ENCODE measurements around the gene CCL22. TPM values are rescaled to one million over a fixed set of nuclear protein-coding genes. Genes with fewer than 3 reads are reported as not detected.

Gene CCL22
- total and polyA plus RNA-seq, 2 experiments from 2014 or later: 0.19 TPM; not detected in 1

DNA sequence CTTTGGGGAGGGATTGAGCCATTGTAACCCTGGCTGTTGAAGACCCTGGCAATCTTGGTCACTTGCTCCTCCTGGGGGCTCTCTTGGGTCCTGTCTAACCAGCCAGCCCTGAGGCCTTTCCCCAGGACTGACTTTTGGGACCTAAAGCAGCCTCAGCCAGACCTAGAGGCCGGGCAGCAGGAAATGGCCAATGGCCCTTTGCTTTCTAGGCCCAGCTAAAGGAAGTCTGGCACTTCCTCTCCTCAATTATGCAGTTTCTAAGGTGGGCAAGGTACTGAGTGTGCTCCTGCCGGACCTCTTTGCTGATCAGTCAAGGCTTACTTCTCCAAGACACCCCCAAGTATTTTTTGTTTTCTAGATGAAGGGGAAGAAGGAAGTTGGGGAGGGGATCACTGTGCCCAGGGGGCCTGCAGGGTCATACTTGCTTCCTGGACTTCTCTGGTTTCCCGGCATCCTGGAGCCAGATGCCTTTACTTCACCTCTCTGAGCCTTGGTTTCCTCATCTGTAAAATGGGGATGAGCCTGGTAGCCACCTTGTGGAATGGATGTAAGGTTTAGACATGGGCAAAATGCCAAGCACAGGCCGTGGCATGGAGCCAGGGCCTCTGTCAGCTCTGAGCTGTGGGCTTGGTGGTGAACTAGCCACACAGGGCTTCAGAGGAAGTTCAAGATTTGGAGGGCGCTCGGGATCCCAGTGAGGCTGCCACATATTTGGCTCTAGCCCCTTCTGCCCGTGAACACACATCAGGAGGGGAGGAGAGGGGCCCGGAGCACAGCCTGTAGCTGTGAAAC, 22.3 kb downstream of the CCL22 start:
- H3K27ac Mint-ChIP-seq: no peak overlapping the region
- H3K9me3 Mint-ChIP-seq: no peaks in the 10 kb centered on the region; the same call in 2 of the 3 replicates
- H3K4me1 Mint-ChIP-seq: peaks cover 9% of the 10 kb centered on the region
- no peak for TF ChIP-seq EZH2phosphoT487 (IDR thresholded peaks at IDR 0.05; ENCODE audit: unreplicated experiment)
- no peak for TF ChIP-seq STAT1 (IDR thresholded peaks at IDR 0.05; ENCODE audit: unreplicated experiment)
- no peak for TF ChIP-seq ZNF114 (CRISPR knock-in tag; IDR thresholded peaks at IDR 0.05)
- no peak for TF ChIP-seq EZH2 (IDR thresholded peaks at IDR 0.05; ENCODE audit: low read depth, unreplicated experiment)
- no peak for TF ChIP-seq NANOG (IDR thresholded peaks at IDR 0.05; ENCODE audit: borderline replicate concordance)
- no peak for TF ChIP-seq ETS1 (IDR thresholded peaks at IDR 0.05)
- TF ChIP-seq JUNB (IDR thresholded peaks at IDR 0.05; ENCODE audit: unreplicated experiment): no peak
- TF ChIP-seq POLR2AphosphoS5 (IDR thresholded peaks at IDR 0.05; ENCODE audit: low read depth): no peak
- TF ChIP-seq ZNF462 (CRISPR knock-in tag; IDR thresholded peaks at IDR 0.05): no peak
- no peak for TF ChIP-seq CREB1 (CRISPR knock-in tag; IDR thresholded peaks at IDR 0.05; ENCODE audit: low read depth)
- no peak for TF ChIP-seq REST (IDR thresholded peaks at IDR 0.05; ENCODE audit: unreplicated experiment)
- TF ChIP-seq, protein P1, sequence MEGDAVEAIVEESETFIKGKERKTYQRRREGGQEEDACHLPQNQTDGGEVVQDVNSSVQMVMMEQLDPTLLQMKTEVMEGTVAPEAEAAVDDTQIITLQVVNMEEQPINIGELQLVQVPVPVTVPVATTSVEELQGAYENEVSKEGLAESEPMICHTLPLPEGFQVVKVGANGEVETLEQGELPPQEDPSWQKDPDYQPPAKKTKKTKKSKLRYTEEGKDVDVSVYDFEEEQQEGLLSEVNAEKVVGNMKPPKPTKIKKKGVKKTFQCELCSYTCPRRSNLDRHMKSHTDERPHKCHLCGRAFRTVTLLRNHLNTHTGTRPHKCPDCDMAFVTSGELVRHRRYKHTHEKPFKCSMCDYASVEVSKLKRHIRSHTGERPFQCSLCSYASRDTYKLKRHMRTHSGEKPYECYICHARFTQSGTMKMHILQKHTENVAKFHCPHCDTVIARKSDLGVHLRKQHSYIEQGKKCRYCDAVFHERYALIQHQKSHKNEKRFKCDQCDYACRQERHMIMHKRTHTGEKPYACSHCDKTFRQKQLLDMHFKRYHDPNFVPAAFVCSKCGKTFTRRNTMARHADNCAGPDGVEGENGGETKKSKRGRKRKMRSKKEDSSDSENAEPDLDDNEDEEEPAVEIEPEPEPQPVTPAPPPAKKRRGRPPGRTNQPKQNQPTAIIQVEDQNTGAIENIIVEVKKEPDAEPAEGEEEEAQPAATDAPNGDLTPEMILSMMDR (conservative IDR thresholded peaks at IDR 0.05; ENCODE audit: low read depth in 2 of 2): no peak
- TF ChIP-seq ZNF331 (CRISPR knock-in tag; IDR thresholded peaks at IDR 0.05; ENCODE audit: low read depth): no peak
- no peak overlapping the region for H2AFZ ChIP-seq
- H3F3A ChIP-seq (replicated peaks; ENCODE audit: low read depth): no peaks in the 10 kb centered on the region
- H3K27me3 ChIP-seq (ENCODE audit: insufficient read depth): no peaks in the 10 kb centered on the region
- H3K27ac ChIP-seq (ENCODE audit: low read depth): no peak overlapping the region
- H3K36me3 ChIP-seq (ENCODE audit: insufficient read depth): no peaks in the 10 kb centered on the region
- H3K4me3 Mint-ChIP-seq: no peak overlapping the region
- ATAC-seq: no peak
- no peaks in the 10 kb centered on the region for H3K36me3 Mint-ChIP-seq (ENCODE audit: low read depth)
- peaks cover 3% of the 10 kb centered on the region; the same call in 1 of the 2 replicates for H3K9me2 ChIP-seq (ENCODE audit: insufficient read depth)
- no peaks in the 10 kb centered on the region for H3K4me1 ChIP-seq (ENCODE audit: insufficient read depth)
- DNase-seq (ENCODE audit: low spot score): no peak
- H4K20me1 ChIP-seq (replicated peaks; ENCODE audit: insufficient read depth): no peaks in the 10 kb centered on the region
- no peaks in the 10 kb centered on the region for H3K79me2 ChIP-seq (replicated peaks; ENCODE audit: insufficient read depth)
- no peak overlapping the region for H3K4me3 ChIP-seq
- peaks cover 13% of the 10 kb centered on the region for H3K27me3 Mint-ChIP-seq (ENCODE audit: insufficient read depth, low read depth, poor library complexity)
- no peak overlapping the region for H3K4me2 ChIP-seq

Data from GM23338 (cell line).